Measurements from ENCODE around the gene NUDT1. TPM values are rescaled to one million over a fixed set of nuclear protein-coding genes. Genes with fewer than 3 reads are reported as not detected.

Gene NUDT1
- total and polyA plus RNA-seq, 2 donors (not counting 3 experiments of a cell fraction or from before 2014, with no cell fraction given): 23.9 to 25.9 TPM

DNA sequence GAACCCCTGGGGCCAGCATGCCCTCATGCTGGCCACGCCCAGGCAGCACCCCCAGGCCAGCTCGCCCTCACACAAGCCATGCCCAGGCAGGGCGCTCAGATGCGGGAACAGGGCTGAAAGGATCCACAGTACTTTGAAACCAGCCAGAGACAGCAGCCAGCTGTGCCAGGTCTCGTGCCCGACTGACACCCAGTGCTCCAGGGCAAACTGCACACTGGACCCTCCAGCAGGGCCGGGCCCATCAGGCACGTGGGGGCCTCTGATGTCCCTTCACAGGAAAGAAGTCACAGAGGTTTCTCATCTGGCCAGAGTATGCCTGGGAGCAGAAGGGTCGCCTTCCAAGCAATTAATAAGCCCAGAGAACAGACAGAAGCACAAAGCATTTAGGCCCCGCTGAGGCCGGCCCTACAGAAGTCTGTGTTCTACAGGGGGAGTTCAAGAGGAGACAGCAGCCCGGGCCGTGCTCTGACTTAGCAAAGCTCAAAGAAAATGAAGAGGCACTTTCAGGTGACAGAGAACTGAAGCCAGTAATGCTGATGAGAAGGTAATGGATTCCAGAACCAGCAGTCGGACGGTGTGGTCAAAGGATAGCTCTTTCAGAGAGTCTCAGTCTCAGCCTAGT lies 30.7 kb upstream of the NUDT1 start:
- no peak overlapping the region for H3K4me3 ChIP-seq (replicated peaks in 1 of 3; ENCODE audit: insufficient read depth in 1 of 3, low read depth in 1 of 3, low read length in 3 of 3)
- no peaks in the 10 kb centered on the region for H3K9me1 ChIP-seq (replicated peaks; ENCODE audit: control insufficient read depth, extremely low read depth, insufficient read depth, low read length)
- H3K27me3 ChIP-seq (ENCODE audit: control insufficient read depth in 2 of 2, insufficient read depth in 2 of 2, low read length in 2 of 2): no peaks in the 10 kb centered on the region
- dilution Hi-C loops (cut with MboI; ENCODE audit: extremely low pct_ligation_motif_present, low sequenced_read_pairs): no loop called here
- no peaks in the 10 kb centered on the region for H4K20me1 ChIP-seq (replicated peaks; ENCODE audit: control insufficient read depth, extremely low read depth, insufficient read depth, low read length)
- H3K9me3 ChIP-seq (replicated peaks; ENCODE audit: control insufficient read depth, insufficient read depth, low read length): no peaks in the 10 kb centered on the region
- H3K36me3 ChIP-seq (ENCODE audit: control insufficient read depth in 2 of 2, extremely low read depth in 1 of 2, insufficient read depth in 2 of 2, low read length in 2 of 2): peaks cover 7 to 30% of the 10 kb centered on the region in 2 experiments
- H2AFZ ChIP-seq (ENCODE audit: low read depth, low read length): no peak overlapping the region
- no peak overlapping the region for H3K4me2 ChIP-seq (ENCODE audit: insufficient read depth, low read length)
- no peak for FAIRE-seq
- H3K79me2 ChIP-seq (ENCODE audit: control insufficient read depth, insufficient read depth, low read length): no peaks in the 10 kb centered on the region
- no peak overlapping the region for H3K9ac ChIP-seq (replicated peaks; ENCODE audit: extremely low read depth, insufficient read depth, low read length)
- no TSS peak for BruUV-seq (replicated peaks)
- no peak overlapping the region for H3K27ac ChIP-seq (ENCODE audit: insufficient read depth, low read depth, low read length)
- CTCF ChIA-PET: no interaction called here
- DNase-seq (ENCODE audit: low read depth, low spot score): no peak
- no peak for TF ChIP-seq POLR2AphosphoS5 (IDR thresholded peaks at IDR 0.05; ENCODE audit: insufficient read depth, low read depth, low read length)
- no peaks in the 10 kb centered on the region for H3K4me1 ChIP-seq (ENCODE audit: control insufficient read depth, extremely low read depth, insufficient read depth, low read length)
- POLR2A ChIA-PET: no interaction called here
- intact Hi-C loops (cut with micrococcal nuclease): no loop called here

- dilution Hi-C loops (cut with MboI; ENCODE audit: extremely low pct_ligation_motif_present, low sequenced_read_pairs): no loop called here
- H2AFZ ChIP-seq (ENCODE audit: low read depth, low read length): no peak overlapping the region
- CTCF ChIA-PET: no interaction called here
- DNase-seq (ENCODE audit: low read depth, low spot score): no peak
- no peaks in the 10 kb centered on the region for H3K27me3 ChIP-seq (ENCODE audit: control insufficient read depth in 2 of 2, insufficient read depth in 2 of 2, low read length in 2 of 2)
- no peaks in the 10 kb centered on the region for H3K9me3 ChIP-seq (replicated peaks; ENCODE audit: control insufficient read depth, insufficient read depth, low read length)
- intact Hi-C loops (cut with micrococcal nuclease): no loop called here
- no peak overlapping the region for H3K4me3 ChIP-seq (replicated peaks in 1 of 3; ENCODE audit: insufficient read depth in 1 of 3, low read depth in 1 of 3, low read length in 3 of 3)
- H3K36me3 ChIP-seq (ENCODE audit: control insufficient read depth in 2 of 2, extremely low read depth in 1 of 2, insufficient read depth in 2 of 2, low read length in 2 of 2): peaks cover 7 to 36% of the 10 kb centered on the region in 2 experiments
- no peak overlapping the region for H3K4me2 ChIP-seq (ENCODE audit: insufficient read depth, low read length)
- POLR2A ChIA-PET: no interaction called here
- H3K9ac ChIP-seq (replicated peaks; ENCODE audit: extremely low read depth, insufficient read depth, low read length): no peak overlapping the region
- no peaks in the 10 kb centered on the region for H3K9me1 ChIP-seq (replicated peaks; ENCODE audit: control insufficient read depth, extremely low read depth, insufficient read depth, low read length)
- no peaks in the 10 kb centered on the region for H3K79me2 ChIP-seq (ENCODE audit: control insufficient read depth, insufficient read depth, low read length)
- H4K20me1 ChIP-seq (replicated peaks; ENCODE audit: control insufficient read depth, extremely low read depth, insufficient read depth, low read length): no peaks in the 10 kb centered on the region
- TF ChIP-seq MYC (IDR thresholded peaks at IDR 0.05; ENCODE audit: low read depth, low read length) (no peak), POLR2A (IDR thresholded peaks at IDR 0.05; ENCODE audit: low read depth, low read length) (no peak), POLR2AphosphoS5 (IDR thresholded peaks at IDR 0.05; ENCODE audit: insufficient read depth, low read depth, low read length) (no peak), JUN (IDR thresholded peaks at IDR 0.05; ENCODE audit: borderline replicate concordance, insufficient read depth, insufficient read length, low read depth) (no peak), GATA2 (IDR thresholded peaks at IDR 0.05; ENCODE audit: insufficient read depth, insufficient read length, low read depth, low read length) (no peak), FOS (IDR thresholded peaks at IDR 0.05; ENCODE audit: borderline replicate concordance, insufficient read depth, low read length) (no peak), EZH2 (IDR thresholded peaks at IDR 0.05; ENCODE audit: borderline replicate concordance, low read depth, low read length, severe bottlenecking) (no peak)
- TF ChIP-seq, protein P1, sequence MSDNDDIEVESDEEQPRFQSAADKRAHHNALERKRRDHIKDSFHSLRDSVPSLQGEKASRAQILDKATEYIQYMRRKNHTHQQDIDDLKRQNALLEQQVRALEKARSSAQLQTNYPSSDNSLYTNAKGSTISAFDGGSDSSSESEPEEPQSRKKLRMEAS (IDR thresholded peaks at IDR 0.05; ENCODE audit: insufficient read depth, insufficient read length): no peak
- TF ChIP-seq, protein P2, sequence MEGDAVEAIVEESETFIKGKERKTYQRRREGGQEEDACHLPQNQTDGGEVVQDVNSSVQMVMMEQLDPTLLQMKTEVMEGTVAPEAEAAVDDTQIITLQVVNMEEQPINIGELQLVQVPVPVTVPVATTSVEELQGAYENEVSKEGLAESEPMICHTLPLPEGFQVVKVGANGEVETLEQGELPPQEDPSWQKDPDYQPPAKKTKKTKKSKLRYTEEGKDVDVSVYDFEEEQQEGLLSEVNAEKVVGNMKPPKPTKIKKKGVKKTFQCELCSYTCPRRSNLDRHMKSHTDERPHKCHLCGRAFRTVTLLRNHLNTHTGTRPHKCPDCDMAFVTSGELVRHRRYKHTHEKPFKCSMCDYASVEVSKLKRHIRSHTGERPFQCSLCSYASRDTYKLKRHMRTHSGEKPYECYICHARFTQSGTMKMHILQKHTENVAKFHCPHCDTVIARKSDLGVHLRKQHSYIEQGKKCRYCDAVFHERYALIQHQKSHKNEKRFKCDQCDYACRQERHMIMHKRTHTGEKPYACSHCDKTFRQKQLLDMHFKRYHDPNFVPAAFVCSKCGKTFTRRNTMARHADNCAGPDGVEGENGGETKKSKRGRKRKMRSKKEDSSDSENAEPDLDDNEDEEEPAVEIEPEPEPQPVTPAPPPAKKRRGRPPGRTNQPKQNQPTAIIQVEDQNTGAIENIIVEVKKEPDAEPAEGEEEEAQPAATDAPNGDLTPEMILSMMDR (IDR thresholded peaks at IDR 0.05; ENCODE audit: extremely low read depth in 1 of 2, insufficient read depth in 1 of 2, low read depth in 1 of 2, low read length in 2 of 2): no peak
- H3K27ac ChIP-seq (ENCODE audit: insufficient read depth, low read depth, low read length): no peak overlapping the region
- no TSS peak for BruUV-seq (replicated peaks)
- no peak for FAIRE-seq
- H3K4me1 ChIP-seq (ENCODE audit: control insufficient read depth, extremely low read depth, insufficient read depth, low read length): no peaks in the 10 kb centered on the region
These were observed 30.1 kb upstream of the NUDT1 start for GRCh38 chr7:2211926-2212325.

All from endothelial cell of umbilical vein (primary cell).